ENCODE results near the gene LSM5. TPM values are rescaled to one million over a fixed set of nuclear protein-coding genes. Genes with fewer than 3 reads are reported as not detected.

The LSM5 gene
- total RNA-seq, 1 experiment from 2014 or later, result 104 TPM

- intact Hi-C loops (cut with micrococcal nuclease; ENCODE audit: unreplicated experiment), result no loop called here
- CTCF ChIA-PET, result no interaction called here
These were observed 41.2 kb upstream of the LSM5 start for GRCh38 chr7:32531402-32531801.

DNA sequence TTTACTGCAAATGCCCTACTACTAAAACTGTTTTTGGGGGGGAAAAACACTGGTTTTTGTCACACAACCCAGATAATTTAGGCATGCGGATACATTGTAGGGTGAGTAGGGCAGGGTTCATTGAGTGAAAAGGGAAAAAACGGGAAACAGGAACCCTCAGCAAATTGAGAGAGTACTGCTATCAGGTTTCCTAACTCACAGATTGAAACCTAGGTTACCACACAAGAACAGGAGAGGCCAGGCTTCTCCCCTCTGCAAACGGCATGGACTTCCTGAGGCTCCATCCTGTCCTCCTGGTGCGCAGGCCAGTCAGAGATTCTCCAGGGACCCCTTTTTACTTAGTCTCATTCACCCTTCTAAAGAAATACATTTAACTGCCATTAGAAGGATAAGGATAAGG lies 35.7 kb upstream of the LSM5 start:
- no peak overlapping the region for H2AFZ ChIP-seq
- H3K27ac ChIP-seq, result no peak overlapping the region
- DNase-seq, result no peak
- no peak overlapping the region for H3K4me3 ChIP-seq
- peaks cover 9% of the 10 kb centered on the region for H3K36me3 ChIP-seq (ENCODE audit: low read depth)
- H3K4me2 ChIP-seq, result no peak overlapping the region
- H3K4me1 ChIP-seq (replicated peaks; ENCODE audit: insufficient read depth), result no peaks in the 10 kb centered on the region
- no peak for TF ChIP-seq EZH2 (IDR thresholded peaks at IDR 0.05; ENCODE audit: low read depth)
- TF ChIP-seq, protein P1, sequence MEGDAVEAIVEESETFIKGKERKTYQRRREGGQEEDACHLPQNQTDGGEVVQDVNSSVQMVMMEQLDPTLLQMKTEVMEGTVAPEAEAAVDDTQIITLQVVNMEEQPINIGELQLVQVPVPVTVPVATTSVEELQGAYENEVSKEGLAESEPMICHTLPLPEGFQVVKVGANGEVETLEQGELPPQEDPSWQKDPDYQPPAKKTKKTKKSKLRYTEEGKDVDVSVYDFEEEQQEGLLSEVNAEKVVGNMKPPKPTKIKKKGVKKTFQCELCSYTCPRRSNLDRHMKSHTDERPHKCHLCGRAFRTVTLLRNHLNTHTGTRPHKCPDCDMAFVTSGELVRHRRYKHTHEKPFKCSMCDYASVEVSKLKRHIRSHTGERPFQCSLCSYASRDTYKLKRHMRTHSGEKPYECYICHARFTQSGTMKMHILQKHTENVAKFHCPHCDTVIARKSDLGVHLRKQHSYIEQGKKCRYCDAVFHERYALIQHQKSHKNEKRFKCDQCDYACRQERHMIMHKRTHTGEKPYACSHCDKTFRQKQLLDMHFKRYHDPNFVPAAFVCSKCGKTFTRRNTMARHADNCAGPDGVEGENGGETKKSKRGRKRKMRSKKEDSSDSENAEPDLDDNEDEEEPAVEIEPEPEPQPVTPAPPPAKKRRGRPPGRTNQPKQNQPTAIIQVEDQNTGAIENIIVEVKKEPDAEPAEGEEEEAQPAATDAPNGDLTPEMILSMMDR (conservative IDR thresholded peaks at IDR 0.05), result no peak
- H3K9me2 ChIP-seq (ENCODE audit: insufficient read depth), result no peaks in the 10 kb centered on the region
- no peaks in the 10 kb centered on the region for H3K27me3 ChIP-seq (ENCODE audit: insufficient read depth, low read depth)
- no peaks in the 10 kb centered on the region for H4K20me1 ChIP-seq (ENCODE audit: insufficient read depth)
- no TSS peak for BruUV-seq (replicated peaks)
- no peaks in the 10 kb centered on the region for H3F3A ChIP-seq (ENCODE audit: insufficient read depth, low read depth)
- intact Hi-C loops (cut with micrococcal nuclease; ENCODE audit: unreplicated experiment), result no loop called here
- H3K9me3 ChIP-seq (ENCODE audit: insufficient read depth, low read depth), result peaks cover 3% of the 10 kb centered on the region; the same call in 1 of the 2 replicates
- peaks cover 47% of the 10 kb centered on the region for H3K79me2 ChIP-seq (ENCODE audit: low read depth)
- CTCF ChIA-PET, result no interaction called here
- POLR2A ChIA-PET (ENCODE audit: unreplicated experiment), result no interaction called here

More at GRCh38 chr7:32531402-32531801, 41.2 kb upstream of the LSM5 start:
- Histone ChIP-seq H3K27ac (no peak overlapping the region), H3K27me3 (ENCODE audit: insufficient read depth, low read depth) (no peaks in the 10 kb centered on the region), H3K4me2 (no peak overlapping the region), H4K20me1 (ENCODE audit: insufficient read depth) (peaks cover 11% of the 10 kb centered on the region; the same call in 1 of the 2 replicates), H3K79me2 (ENCODE audit: low read depth) (peaks cover 35% of the 10 kb centered on the region), H2AFZ (no peak overlapping the region), H3K4me1 (replicated peaks; ENCODE audit: insufficient read depth) (no peaks in the 10 kb centered on the region), H3K4me3 (no peak overlapping the region), H3F3A (ENCODE audit: insufficient read depth, low read depth) (peaks cover 5% of the 10 kb centered on the region; the same call in 1 of the 2 replicates), H3K9me3 (ENCODE audit: insufficient read depth, low read depth) (no peaks in the 10 kb centered on the region), H3K36me3 (ENCODE audit: low read depth) (peaks cover 7% of the 10 kb centered on the region; the same call in 1 of the 2 replicates), H3K9me2 (ENCODE audit: insufficient read depth) (no peaks in the 10 kb centered on the region)
- POLR2A ChIA-PET (ENCODE audit: unreplicated experiment), result no interaction called here
- BruUV-seq (replicated peaks), result no TSS peak
- DNase-seq, result no peak
- TF ChIP-seq, protein P1 (conservative IDR thresholded peaks at IDR 0.05), result no peak
- TF ChIP-seq EZH2 (IDR thresholded peaks at IDR 0.05; ENCODE audit: low read depth), result no peak

- Histone ChIP-seq H3K36me3 (ENCODE audit: low read depth) (peaks cover 19% of the 10 kb centered on the region), H3K4me3 (no peak overlapping the region), H3K9me2 (ENCODE audit: insufficient read depth) (no peaks in the 10 kb centered on the region), H4K20me1 (ENCODE audit: insufficient read depth) (no peaks in the 10 kb centered on the region), H3F3A (ENCODE audit: insufficient read depth, low read depth) (peaks cover 5% of the 10 kb centered on the region; the same call in 1 of the 2 replicates), H3K79me2 (ENCODE audit: low read depth) (peaks cover 55% of the 10 kb centered on the region), H3K4me1 (replicated peaks; ENCODE audit: insufficient read depth) (no peaks in the 10 kb centered on the region), H3K9me3 (ENCODE audit: insufficient read depth, low read depth) (peaks cover 15% of the 10 kb centered on the region), H3K27me3 (ENCODE audit: insufficient read depth, low read depth) (no peaks in the 10 kb centered on the region), H3K27ac (no peak overlapping the region), H3K4me2 (no peak overlapping the region), H2AFZ (no peak overlapping the region)
- no peak for TF ChIP-seq EZH2 (IDR thresholded peaks at IDR 0.05; ENCODE audit: low read depth)
- TF ChIP-seq, protein P1 (conservative IDR thresholded peaks at IDR 0.05), result no peak
- no TSS peak for BruUV-seq (replicated peaks)
- DNase-seq, result no peak
- intact Hi-C loops (cut with micrococcal nuclease; ENCODE audit: unreplicated experiment), result no loop called here
- CTCF ChIA-PET, result no interaction called here
- POLR2A ChIA-PET (ENCODE audit: unreplicated experiment), result no interaction called here
These were observed 34.5 kb upstream of the LSM5 start for GRCh38 chr7:32524631-32525030.
